Stimulated activated CD4-positive, alpha-beta T cell treated with anti-CD3 and anti-CD28 coated beads, Interleukin-12 subunit alpha, Interleukin-12 subunit beta, amount 100 ng/mL, for 4 hours (primary cell): ENCODE data around the gene BID.
"Not testable (repeated sequence)": the region's sequence is repeated elsewhere in the genome, so short reads cannot be mapped to it uniquely, and the experiment has no call there.

ENCODE experiments used
- DNase-seq: peaks from one replicate; pipeline ENCODE4 v3.0.0-alpha.2; 2020

Gene BID

GRCh38 chr22:17767233-17768065 is 6.8 kb downstream of the BID start:
- no peak for DNase-seq

GRCh38 chr22:17764852-17765251 is 9.4 kb downstream of the BID start:
- DNase-seq, result not testable (repeated sequence)

GRCh38 chr22:17764036-17764435 is 10.2 kb downstream of the BID start:
- DNase-seq, result no peak

GRCh38 chr22:17763442-17763841 is 10.8 kb downstream of the BID start:
- not testable (repeated sequence) for DNase-seq

GRCh38 chr22:17761138-17761488 is 13.2 kb downstream of the BID start:
- no peak for DNase-seq

GRCh38 chr22:17754233-17754925 is 19.9 kb downstream of the BID start:
- no peak for DNase-seq

- DNase-seq, result no peak
These were observed 20.8 kb downstream of the BID start for GRCh38 chr22:17753401-17753989.

- no peak for DNase-seq
These were observed 22.7 kb downstream of the BID start for GRCh38 chr22:17751596-17751995.

- DNase-seq, result no peak
These were observed 24.5 kb downstream of the BID start for GRCh38 chr22:17749605-17750395.

GRCh38 chr22:17748555-17749353 is 25.5 kb downstream of the BID start:
- no peak for DNase-seq

GRCh38 chr22:17746916-17747315 is 27.4 kb downstream of the BID start:
- no peak for DNase-seq

- no peak for DNase-seq
These were observed 29.8 kb downstream of the BID start for GRCh38 chr22:17744430-17744829.

GRCh38 chr22:17743661-17744411 is 30.4 kb downstream of the BID start:
- no peak for DNase-seq

GRCh38 chr22:17742527-17742902 is 31.8 kb downstream of the BID start:
- DNase-seq, result peak; percentile 70

GRCh38 chr22:17741866-17742526 is 32.3 kb downstream of the BID start:
- DNase-seq, result no peak

- DNase-seq, result no peak
These were observed 34.9 kb downstream of the BID start for GRCh38 chr22:17739196-17739975.

- DNase-seq, result no peak
These were observed 35.7 kb downstream of the BID start for GRCh38 chr22:17738386-17739128.

GRCh38 chr22:17734187-17734586 is 40.1 kb downstream of the BID start:
- no peak for DNase-seq

GRCh38 chr22:17733466-17733865 is 40.8 kb downstream of the BID start:
- no peak for DNase-seq
